Activated CD8-positive, alpha-beta memory T cell treated with anti-CD3 and anti-CD28 coated beads for 1 hour (primary cell): ENCODE data around the gene GHITM.
A peak's percentile ranks its signal among the peaks of the same experiment; 100 is the strongest.
"Not testable (repeated sequence)": the region's sequence is repeated elsewhere in the genome, so short reads cannot be mapped to it uniquely, and the experiment has no call there.

ENCODE experiments used
- DNase-seq, 2 donors: peaks; one replicate each; pipeline ENCODE4 v3.0.0-alpha.2; 2020; ENCODE audit warnings: low read depth in 1 of 2; ENCODE audit errors: extremely low read depth in 1 of 2

GHITM gene

DNA sequence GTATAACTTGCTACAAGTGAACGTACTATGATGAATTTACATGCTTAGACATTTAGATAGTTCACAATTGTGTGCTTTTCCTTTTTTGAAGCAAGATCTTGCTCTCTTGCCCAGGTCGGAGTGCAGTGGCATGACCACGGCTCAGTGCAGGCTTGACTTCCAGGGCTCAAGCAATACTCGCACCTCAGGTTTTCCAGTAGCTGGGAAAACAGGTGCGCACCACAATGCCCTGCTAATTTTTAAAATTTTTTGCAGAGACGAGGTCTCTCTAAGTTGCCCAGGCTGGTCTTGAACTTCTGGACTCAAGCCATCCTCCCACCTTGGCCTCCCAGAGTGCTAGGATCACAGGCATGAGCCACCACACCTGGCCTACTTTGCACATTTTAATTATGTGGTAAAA lies 36.1 kb downstream of the GHITM start:
- no peak for DNase-seq

DNA sequence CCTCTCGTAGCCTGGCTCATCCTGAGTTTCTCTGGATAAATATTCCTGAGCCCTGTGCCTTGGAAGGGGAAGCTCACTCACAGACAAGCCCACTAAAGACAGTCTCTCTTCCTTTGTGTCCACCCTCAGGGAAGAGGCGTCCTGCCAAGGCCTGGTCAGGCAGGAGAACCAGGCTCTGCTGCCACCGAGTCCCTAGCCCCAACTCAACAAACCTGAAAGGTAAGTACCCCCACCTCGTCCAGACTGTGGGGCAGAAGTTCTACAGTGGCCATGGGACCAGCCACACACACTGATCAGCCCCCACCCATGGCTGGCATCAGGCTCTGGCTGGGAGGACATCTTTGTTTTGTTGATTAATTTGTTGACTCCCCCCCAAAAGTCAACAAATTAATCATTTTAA lies 37.0 kb downstream of the GHITM start:
- DNase-seq, result no peak

DNA sequence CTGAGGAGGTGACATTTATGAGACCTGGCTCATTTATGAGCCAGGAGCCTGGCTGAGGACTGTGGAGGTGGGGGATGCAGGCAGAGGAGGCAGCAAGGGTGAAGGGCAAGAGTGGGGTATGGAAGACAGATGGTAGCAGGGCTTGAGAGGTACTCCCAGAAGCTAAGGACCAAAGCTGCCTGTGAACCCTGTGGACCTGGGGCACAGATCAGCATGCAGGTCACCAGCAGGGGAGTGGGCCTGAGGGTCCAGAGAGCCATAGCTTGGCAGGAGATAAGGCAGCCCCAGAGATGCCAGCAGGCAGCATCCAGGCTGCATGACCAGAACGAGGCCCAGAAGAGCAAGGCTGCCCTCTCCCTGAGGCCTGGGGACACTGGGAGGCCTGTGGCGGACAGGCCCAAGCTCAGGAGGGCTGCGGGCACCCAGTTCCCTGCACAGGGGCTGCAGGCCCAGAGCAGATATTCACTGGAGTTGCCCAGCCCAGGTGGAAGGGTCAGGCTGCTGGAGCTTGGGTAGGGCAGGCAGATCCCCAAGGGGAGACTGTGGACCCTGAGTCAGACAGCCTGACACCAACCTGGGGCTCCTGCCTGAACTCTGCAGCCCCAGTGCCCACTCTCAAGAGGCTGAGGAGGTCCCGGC lies 37.6 kb downstream of the GHITM start:
- DNase-seq, result no peak

DNA sequence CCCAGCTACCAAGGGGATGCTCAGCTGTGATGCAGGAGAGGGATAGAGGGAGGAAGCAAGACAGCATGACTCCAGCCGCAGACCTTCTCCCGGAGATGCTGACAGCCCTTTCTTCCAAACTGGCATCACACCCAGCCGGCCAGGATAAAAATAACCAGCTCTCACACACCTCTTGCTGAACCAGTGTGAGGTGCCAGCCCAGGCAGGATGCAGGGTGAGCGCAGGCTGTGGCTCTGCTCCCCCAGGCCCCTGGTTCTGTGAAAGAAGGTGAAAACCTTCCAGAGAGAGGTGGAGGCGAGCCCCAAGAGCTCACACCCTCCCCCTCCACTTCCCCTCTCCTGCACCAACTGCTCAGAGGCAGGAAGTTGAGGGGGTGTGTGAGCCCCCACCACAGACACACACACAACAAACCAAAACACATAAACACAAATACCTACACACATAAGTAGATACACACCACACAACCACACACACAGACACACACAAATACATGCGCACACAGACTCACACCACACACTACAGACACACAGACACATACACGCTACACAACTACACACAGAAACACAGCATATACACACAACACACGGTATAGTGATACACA lies 38.3 kb downstream of the GHITM start:
- DNase-seq, result peak in 1 of 2 donors; percentile 13

DNA sequence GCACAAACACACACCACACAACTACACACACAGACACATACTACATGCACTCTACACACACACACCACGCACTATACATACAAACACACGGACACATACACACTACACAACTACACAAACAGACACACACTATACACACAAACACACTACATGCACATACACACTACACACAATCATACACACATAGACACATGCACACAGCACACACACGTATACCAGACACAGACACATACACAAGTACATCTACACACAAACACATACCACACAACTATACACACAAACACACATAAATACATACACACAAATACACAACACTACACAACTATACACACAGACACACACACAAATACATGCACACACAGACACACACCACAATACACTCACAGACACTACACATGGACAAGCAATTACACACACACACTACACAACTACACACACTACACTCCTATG lies 38.9 kb downstream of the GHITM start:
- DNase-seq, result no peak

DNA sequence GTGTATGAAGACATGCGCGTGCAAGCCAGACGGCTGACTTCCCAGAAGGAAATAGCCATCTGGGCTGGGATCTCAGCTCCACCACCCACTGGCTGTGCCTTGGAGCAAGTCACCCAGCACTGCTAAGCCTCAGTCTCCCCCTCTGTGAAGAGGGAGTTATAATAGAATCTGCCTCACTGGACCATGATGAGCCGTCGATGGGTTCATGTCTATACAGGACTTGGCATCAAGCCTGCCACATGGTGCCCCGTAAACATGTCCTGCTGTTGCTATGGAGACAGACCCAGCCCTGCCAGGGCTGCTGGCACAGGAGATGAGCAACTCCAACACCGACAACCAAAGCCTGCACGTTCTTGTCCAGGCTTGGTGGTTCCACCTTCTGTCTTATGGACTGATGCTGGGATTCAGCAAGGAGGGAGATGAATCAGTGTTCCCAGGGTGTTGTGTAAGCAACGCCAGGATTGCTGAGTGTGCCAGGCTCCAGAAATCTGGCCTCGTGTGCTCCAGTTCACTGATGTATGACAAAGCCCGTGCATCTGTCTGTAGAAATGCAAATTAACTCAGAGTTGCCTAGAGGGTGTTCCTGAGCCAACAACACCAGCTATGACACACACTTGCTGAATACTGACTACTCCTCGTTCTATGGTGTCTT lies 39.9 kb downstream of the GHITM start:
- DNase-seq, result no peak

DNA sequence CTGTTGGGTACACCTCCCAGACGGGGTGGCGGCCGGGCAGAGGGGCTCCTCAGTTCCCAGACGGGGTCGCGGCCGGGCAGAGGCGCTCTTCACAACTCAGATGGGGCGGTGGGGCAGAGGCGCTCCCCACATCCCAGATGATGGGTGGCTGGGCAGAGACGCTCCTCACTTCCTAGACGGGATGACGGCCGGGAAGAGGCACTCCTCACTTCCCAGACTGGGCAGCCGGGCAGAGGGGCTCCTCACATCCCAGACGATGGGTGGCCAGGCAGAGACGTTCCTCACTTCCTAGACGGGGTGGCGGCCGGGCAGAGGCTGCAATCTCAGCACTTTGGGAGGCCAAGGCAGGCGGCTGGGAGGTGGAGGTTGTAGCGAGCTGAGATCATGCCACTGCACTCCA lies 41.1 kb downstream of the GHITM start:
- DNase-seq, result not testable (repeated sequence)

DNA sequence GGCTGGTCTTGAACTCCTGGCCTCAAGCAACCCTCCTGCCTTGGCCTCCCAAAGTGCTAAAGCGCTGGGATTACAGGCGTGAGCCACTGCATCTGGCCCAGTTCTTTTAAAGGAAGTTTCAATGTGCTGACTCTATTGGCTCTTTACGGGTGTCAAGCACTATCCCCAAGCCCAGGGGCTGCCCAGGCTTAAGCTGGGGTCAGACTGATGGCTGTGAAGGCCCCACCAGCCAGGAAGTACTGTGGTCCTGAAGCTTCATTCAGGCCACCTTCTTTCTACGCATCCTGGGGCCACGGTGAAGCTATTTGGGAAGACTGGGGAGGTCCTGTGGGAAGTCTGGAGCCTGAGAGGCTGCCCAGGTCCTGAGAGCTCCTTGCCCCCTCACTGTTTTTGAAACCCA lies 42.3 kb downstream of the GHITM start:
- DNase-seq, result no peak

DNA sequence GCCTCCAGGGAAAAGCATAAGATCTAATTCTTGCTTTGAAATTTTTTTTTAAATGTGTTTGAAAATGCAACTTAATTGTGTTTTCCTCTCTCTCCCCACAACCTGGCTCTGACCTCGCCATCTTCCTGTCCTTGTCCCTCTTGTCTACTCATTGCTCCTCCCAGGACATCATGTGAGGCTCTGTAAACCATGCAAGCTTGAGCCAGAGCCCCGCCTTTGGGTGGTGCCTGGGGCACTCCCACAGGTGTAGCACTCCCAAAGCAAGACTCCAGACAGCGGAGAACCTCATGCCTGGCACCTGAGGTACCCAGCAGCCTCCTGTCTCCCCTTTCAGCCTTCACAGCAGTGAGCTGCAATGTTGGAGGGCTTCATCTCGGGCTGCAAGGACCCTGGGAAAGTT lies 45.2 kb downstream of the GHITM start:
- DNase-seq, result no peak

DNA sequence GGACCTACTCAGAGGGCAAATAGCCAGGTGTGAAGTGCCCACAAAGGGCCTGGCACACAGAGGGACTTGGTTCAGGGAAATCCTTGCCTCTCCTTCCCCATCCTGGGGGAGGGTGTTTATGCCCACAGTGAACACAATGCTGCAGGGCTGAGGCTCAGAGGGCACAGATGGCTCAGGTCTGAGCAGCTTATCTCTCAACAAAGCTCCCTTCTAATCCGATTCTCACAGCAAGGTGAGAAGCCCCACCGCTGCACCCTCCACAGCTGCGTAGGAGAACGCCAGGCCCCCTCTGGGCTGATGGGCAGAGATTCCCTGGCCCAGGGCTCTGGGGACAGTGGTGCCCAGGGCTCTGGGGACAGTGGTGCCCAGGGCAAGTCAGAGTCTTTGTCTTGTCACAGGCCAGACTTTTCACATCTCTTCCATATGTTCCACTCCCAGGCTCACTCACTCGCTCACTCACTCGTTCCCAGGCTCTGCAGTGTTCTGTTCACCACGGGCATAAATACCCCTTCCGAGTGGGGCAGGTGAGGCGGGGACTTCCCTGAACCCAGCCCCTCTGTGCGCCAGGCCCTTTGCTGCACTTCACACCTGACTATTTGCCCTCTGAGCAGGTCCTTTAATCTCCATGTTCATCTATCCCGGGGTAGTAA lies 46.3 kb downstream of the GHITM start:
- DNase-seq, result no peak

DNA sequence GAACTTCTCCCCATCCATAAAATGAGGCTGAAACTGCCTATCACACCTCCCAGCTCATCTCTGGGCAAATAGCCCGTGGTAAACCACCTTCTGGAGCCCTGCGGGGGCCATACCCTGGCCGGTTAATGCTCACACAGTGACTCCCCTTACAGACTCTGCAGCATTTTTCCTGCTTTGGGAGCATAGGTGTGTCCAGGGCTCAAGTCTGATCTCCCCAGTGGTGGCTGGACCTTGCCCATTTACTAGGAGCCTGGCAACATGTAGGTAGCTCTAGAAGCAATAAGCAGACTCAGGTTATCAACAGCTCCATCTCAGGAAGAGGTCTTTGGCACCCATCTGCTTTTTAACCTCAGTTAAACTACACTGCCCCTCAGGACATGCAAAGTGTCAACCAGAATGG lies 49.5 kb downstream of the GHITM start:
- no peak for DNase-seq

DNA sequence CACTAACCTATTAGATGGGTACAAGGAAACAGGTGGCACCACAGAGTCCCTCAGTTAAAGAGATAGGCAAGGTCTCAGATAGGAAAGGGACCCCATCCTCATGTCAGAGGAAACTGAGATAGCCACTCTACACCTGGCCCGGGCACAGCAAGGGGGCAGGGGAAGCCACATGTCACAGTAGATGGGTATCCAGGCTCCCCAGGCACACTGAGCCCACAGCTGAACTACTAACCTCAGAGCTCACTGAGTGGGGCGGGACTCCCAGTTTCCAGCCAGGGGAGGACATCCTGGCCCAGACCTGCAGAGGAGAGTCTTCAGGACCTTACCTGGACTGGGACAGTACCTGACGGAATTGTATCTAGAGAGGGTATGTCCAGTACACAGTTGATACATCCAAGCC lies 51.3 kb downstream of the GHITM start:
- no peak for DNase-seq

DNA sequence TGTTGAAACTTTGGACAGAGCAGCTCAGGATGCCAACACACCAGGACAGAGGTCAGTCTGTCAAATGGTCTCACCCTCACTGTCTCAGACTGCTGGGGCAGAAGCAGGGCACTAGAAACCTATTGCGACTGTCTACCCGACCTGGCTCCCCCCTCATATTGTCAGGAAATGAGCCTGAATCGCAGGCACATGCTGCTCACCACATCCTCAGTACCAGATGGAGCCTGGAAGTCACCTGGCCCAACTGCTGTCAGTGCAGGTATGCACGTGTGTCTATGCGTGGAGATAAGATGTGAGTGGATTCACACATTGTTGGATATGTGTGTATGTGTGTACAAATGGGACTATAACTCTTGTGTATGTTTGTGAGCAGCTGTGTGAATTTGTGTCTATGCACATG lies 51.8 kb downstream of the GHITM start:
- no peak for DNase-seq

DNA sequence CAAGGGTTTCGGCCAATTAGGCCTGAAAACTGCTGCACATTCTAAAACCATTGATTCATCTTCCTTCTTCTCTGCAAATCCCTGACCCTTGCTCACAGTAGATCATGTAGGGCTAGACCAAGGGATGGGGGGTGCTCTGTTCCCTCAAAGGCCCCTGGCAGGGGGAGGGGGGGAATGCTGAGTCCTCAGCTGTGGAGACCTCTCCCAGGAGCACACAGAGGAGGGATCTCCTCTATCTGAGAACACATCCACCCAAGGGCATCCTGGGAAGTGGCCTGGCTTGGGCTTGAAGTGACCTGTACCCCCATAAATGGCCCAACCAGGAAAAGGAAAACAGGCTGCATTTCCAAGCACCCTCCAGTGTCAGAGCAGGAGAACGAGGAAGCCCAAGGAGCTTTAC lies 54.0 kb downstream of the GHITM start:
- DNase-seq, result no peak

DNA sequence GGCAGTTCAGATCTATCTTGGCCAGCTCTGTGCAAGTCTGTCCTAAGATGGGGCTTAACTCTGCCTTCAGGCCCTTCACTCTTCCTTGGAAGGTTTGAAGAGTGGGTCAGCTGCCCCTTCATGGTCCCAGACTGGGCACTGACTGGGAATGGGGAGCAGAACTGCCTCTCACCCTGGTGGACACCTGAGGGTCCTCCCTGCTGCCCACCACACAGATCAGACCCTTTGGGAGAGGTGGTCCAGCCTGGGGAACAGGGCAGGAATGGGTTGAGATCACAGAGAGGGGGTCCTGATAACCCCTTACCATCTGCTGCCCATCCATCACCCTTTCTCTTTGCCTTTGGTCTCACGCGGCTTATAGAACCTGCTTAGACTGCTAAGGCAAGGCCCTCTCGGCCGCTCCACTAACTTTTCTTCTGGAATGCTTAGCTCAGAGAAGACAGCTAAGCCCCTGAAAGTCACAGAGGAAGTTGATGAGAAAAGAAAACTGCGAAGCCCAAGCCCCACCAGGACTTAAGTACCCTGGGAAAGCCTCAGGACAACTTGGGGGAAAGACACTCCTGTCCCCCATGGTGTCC lies 54.6 kb downstream of the GHITM start:
- no peak for DNase-seq

DNA sequence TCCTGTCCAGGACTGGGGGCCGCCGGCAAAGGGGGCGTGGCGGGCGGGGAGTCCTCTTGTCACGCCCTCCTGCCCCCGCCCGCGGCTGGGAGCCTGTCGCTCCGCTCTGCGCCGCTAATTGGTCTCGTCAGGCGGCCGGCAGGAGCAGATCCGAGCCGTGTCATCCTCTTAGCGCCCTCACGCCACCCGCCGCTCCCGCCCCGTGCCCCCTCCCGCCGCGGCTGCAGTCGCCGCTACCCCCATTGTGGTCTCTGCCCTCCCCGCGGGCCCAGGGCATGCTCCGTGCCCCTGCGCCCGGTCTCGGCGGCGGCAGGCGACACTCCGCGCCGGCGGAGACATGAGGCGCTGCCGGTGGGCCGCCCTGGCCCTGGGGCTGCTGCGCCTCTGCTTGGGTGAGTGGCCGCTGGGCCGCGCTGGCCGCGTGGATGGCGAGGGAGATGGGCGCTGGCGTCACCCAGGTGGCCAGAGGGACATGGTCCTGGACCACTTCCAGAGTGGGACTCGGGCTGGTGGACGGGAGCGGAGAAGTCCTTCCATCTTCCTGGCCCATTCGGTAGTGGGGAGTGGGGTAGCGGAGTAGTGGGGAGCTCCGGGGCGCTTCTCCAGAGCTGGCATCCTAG lies 55.2 kb downstream of the GHITM start, which contains the start of gene CDHR1:
CDHR1 (plus strand) TSS at position 114 of the 620 bp plus-strand sequence; CDS start at position 338, 224 bp downstream.
- DNase-seq, result peak; percentile 14 to 32

DNA sequence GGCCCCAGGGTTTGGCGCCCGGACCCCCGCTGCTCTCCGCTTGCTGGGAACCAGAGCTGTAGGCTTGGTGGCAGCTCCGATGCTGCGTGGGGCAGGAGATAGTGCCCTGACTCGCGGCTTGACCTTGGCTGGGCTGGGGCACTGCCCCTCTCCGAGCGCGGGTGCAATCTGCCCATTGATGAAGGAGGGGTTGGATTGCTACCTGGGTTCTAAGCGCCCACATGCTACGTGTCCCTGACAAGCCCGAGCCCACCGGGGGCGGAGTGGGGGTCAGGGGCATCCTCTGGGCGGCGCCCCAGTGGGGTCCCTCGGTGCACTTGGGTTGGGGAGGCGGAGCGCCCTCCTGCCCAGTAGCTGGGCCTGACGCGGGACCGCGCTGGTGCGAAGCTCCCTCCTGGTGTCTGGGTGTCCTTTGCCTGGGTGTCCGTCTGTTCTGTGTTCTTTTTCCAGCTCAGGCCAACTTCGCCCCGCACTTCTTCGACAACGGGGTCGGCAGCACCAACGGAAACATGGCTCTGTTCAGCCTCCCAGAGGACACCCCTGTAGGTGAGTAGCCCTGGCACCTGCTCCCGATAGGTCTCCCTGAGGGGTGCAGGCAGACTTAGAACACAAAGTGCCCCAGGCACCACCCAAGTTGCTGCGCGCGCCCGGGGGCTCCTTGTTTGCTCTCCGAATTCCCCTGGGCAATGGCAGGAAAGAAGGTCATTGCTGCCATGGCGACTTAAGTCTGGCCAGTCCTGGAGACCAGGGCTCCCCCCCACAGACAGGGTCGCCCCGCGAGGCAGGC lies 55.9 kb downstream of the GHITM start:
- no peak for DNase-seq

DNA sequence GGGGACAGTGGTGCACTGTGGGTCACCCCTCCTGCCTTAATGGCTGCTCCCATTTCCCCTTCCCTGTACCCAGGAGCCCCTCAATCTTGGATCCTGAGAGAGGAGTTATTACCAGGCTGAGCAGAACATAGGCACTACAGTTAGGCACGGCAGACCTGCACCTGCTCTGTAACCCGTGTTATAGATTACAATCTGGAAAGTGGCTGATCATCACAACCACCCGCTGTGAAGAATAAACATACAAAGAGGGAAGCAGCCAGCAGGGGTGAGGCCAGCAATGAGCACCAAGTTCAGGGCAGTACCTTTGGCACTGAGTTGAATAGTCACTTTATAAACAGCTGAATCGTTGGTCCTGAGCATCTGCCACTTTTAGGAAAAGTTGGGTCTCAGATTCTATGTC lies 56.8 kb downstream of the GHITM start:
- DNase-seq, result no peak

DNA sequence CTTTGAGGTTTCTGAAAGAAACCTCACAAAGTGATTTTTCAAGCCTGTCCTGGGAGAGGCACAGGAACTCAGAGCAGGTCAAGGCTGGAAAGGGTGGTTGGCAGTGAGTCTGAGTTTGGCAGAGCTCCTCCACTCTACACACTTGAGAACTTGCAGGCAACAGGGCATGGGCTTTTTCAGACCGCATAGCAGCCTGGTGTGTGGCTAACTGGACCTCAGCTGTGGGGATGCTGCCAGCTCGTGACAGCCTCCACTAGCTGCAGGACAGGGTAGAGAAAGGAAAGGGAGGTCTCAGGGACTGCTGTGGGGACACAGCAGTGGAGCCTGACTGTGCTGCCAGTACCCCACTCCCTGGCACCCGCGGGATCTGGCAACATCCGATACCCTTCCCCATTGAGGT lies 57.6 kb downstream of the GHITM start:
- DNase-seq, result no peak

DNA sequence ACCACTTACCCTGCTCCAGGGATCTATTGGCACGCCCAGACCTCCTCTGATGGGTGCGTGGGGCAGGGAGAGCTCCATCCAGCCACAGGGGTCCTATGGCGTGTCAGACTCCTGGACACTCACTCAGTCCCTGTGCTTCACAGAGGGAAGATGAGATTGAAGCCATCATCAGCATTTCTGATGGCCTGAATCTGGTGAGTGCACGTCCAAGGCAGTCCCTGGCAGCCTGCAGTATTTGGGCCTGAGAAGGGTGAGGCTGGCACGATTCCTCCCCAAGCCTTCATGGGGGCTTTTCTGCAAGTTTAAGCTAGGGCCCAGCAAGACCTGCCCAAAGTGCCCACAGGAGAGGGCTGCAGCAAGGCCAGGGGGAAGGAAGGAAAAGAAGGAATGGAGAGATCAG lies 58.3 kb downstream of the GHITM start:
- DNase-seq, result no peak
